Measurements from ENCODE around the gene TCEA3. TPM values are rescaled to one million over a fixed set of nuclear protein-coding genes. Genes with fewer than 3 reads are reported as not detected.

Gene TCEA3
- total and polyA plus RNA-seq, 8 donors, result 44.1 to 155 (median 83.3) TPM

GRCh38 chr1:23392125-23392855 lies 32.3 kb downstream of the TCEA3 start:
- no peaks in the 10 kb centered on the region for H3K9me3 ChIP-seq
- intact Hi-C loops (cut with DNase I; ENCODE audit: low total_unique reads), result no loop called here
- 67 to 86% (median 80%) methylated on average over 2 of the region's 2 CpGs for WGBS, 5 donors
- H3K27me3 ChIP-seq, result no peaks in the 10 kb centered on the region
- TF ChIP-seq POLR2AphosphoS5 (IDR thresholded peaks at IDR 0.05) (no peak), POLR2A (IDR thresholded peaks at IDR 0.05) (no peak), EP300 (IDR thresholded peaks at IDR 0.05) (no peak)
- TF ChIP-seq, protein P1, sequence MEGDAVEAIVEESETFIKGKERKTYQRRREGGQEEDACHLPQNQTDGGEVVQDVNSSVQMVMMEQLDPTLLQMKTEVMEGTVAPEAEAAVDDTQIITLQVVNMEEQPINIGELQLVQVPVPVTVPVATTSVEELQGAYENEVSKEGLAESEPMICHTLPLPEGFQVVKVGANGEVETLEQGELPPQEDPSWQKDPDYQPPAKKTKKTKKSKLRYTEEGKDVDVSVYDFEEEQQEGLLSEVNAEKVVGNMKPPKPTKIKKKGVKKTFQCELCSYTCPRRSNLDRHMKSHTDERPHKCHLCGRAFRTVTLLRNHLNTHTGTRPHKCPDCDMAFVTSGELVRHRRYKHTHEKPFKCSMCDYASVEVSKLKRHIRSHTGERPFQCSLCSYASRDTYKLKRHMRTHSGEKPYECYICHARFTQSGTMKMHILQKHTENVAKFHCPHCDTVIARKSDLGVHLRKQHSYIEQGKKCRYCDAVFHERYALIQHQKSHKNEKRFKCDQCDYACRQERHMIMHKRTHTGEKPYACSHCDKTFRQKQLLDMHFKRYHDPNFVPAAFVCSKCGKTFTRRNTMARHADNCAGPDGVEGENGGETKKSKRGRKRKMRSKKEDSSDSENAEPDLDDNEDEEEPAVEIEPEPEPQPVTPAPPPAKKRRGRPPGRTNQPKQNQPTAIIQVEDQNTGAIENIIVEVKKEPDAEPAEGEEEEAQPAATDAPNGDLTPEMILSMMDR (IDR thresholded peaks at IDR 0.05), result no peak
- DNase-seq, result no peak
- H3K36me3 ChIP-seq, result peaks cover 0 to 44% (median 30%) of the 10 kb centered on the region in 4 donors
- peaks cover 13 to 25% (median 19%) of the 10 kb centered on the region in 4 donors for H3K4me1 ChIP-seq
- no peak overlapping the region for H3K27ac ChIP-seq
- no peak overlapping the region for H3K4me3 ChIP-seq

GRCh38 chr1:23389837-23390321 lies 34.7 kb downstream of the TCEA3 start:
- H3K27ac ChIP-seq, result no peak overlapping the region
- H3K27me3 ChIP-seq, result no peaks in the 10 kb centered on the region
- TF ChIP-seq POLR2AphosphoS5 (IDR thresholded peaks at IDR 0.05) (no peak), POLR2A (IDR thresholded peaks at IDR 0.05) (no peak), EP300 (IDR thresholded peaks at IDR 0.05) (no peak)
- TF ChIP-seq, protein P1 (IDR thresholded peaks at IDR 0.05), result no peak
- H3K4me3 ChIP-seq, result no peak overlapping the region
- no peaks in the 10 kb centered on the region for H3K9me3 ChIP-seq
- intact Hi-C loops (cut with DNase I; ENCODE audit: low total_unique reads), result no loop called here
- no peak for DNase-seq
- H3K36me3 ChIP-seq, result peaks cover 0 to 43% (median 28%) of the 10 kb centered on the region in 4 donors
- WGBS, 5 donors, result 66 to 75% (median 69%) methylated on average over 9 of the region's 9 CpGs
- peaks cover 10 to 19% (median 14%) of the 10 kb centered on the region in 4 donors for H3K4me1 ChIP-seq

- 84 to 97% (median 88%) methylated on average over 8 of the region's 8 CpGs for WGBS, 5 donors
These were observed 37.1 kb downstream of the TCEA3 start for GRCh38 chr1:23387494-23387893.

GRCh38 chr1:23385119-23385621 lies 39.4 kb downstream of the TCEA3 start:
- H3K4me3 ChIP-seq, result no peak overlapping the region
- DNase-seq, result no peak
- peaks cover 3 to 10% (median 9%) of the 10 kb centered on the region in 4 donors for H3K4me1 ChIP-seq
- WGBS, 5 donors, result 82 to 88% (median 85%) methylated on average over 14 of the region's 14 CpGs
- no peaks in the 10 kb centered on the region for H3K27me3 ChIP-seq
- H3K36me3 ChIP-seq, result peaks cover 0 to 70% (median 56%) of the 10 kb centered on the region in 4 donors
- H3K27ac ChIP-seq, result peak overlapping the region in 1 of 5 donors; percentile 40
- H3K9me3 ChIP-seq, result no peaks in the 10 kb centered on the region
- intact Hi-C loops (cut with DNase I; ENCODE audit: low total_unique reads), result no loop called here
- no peak for TF ChIP-seq POLR2AphosphoS5 (IDR thresholded peaks at IDR 0.05)
- TF ChIP-seq, protein P1 (IDR thresholded peaks at IDR 0.05), result no peak
- TF ChIP-seq EP300 (IDR thresholded peaks at IDR 0.05), result no peak
- TF ChIP-seq POLR2A (IDR thresholded peaks at IDR 0.05), result no peak

More at GRCh38 chr1:23387494-23387893, 37.1 kb downstream of the TCEA3 start:
- Histone ChIP-seq H3K4me3 (no peak overlapping the region), H3K9me3 (no peaks in the 10 kb centered on the region), H3K27me3 (no peaks in the 10 kb centered on the region), H3K27ac (no peak overlapping the region), H3K4me1 (peaks cover 3 to 10% (median 9%) of the 10 kb centered on the region in 4 donors), H3K36me3 (peaks cover 0 to 55% (median 37%) of the 10 kb centered on the region in 4 donors)
- intact Hi-C loops (cut with DNase I; ENCODE audit: low total_unique reads), result no loop called here
- TF ChIP-seq, protein P1 (IDR thresholded peaks at IDR 0.05), result no peak
- TF ChIP-seq POLR2AphosphoS5 (IDR thresholded peaks at IDR 0.05) (no peak), POLR2A (IDR thresholded peaks at IDR 0.05) (no peak), EP300 (IDR thresholded peaks at IDR 0.05) (no peak)
- no peak for DNase-seq

Measured in stomach (tissue), 9 donors.